ENCODE results near the gene CSF3R. TPM values are rescaled to one million over a fixed set of nuclear protein-coding genes. Genes with fewer than 3 reads are reported as not detected.
"Not testable (repeated sequence)": the region's sequence is repeated elsewhere in the genome, so short reads cannot be mapped to it uniquely, and the experiment has no call there.

The CSF3R gene
- polyA plus RNA-seq, 4 donors: 2.5 to 6.0 (median 5.0) TPM

GRCh38 chr1:36513676-36514473 is 31.2 kb upstream of the CSF3R start:
- DNase-seq (ENCODE audit: low read depth in 4 of 4, low spot score in 2 of 4): no peak

GRCh38 chr1:36512842-36513241 is 30.1 kb upstream of the CSF3R start:
- DNase-seq (ENCODE audit: low read depth in 4 of 4, low spot score in 2 of 4): no peak

DNA sequence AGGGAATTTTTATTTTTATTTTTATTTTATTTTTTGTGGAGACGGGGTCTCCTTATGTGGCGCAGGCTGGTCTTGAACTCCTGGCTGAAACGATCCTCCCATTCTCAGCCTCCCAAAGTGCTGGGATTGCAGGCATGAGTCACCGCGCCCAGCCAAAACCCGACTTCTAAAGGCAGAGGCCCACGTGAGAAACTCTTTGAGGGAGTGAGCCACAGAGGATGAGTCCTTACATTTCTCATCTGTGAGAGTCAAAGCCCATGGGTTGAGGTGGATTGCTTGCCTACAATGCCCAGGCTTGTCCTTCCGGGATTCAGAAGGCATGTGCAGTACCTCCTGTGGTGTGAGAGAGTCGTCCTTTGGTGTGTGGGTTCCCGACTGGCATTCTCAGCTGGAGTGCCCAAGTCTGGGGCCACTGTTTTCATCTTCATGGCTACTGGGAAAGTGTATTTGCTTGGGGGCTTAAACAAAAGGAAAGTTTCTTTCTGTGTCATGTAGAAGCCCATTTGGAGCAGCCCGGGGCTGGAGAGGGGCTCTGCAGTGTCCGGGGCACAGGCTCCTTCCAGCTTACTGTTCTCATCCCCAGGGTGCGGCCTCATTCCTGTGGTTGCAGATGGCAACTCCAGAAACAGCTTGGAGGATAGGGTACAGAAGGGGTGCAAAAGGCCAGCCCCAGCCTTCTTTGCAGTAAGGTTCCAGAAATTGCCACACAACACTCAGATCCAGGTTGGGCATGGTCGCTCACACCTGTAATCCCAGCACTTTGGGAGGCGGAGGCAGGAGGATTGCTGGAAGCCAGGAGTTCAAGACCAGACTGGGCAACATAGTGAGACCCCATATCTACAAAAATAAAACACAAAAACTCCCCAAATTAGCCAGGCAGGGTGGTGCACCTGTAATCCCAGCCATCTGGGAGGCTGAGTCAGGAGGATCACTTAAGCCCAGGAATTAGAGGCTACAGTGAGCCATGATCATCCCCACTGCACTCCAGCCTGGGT is 29.4 kb upstream of the CSF3R start:
- no peak for DNase-seq (ENCODE audit: low read depth in 4 of 4, low spot score in 2 of 4)

DNA sequence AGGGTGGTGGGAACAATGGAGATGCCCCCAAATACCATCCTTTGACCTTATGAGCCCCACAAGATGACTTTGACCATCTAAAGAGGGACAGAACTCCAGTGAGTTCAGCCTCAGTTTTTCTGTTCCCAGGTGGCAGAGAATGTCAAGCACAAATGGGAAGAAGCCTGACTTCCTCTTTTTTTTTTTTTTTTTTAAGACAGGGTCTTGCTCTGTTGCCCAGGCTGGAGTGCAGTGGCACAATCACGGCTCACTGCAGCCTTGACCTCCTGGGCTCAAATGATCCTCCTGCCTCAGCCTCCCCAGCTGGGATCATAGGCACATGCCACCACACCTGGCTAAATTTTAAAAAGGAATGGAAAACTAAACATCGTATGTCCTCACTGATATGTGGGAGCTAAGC is 28.5 kb upstream of the CSF3R start:
- not testable (repeated sequence) for DNase-seq (ENCODE audit: low read depth in 4 of 4, low spot score in 2 of 4)

DNA sequence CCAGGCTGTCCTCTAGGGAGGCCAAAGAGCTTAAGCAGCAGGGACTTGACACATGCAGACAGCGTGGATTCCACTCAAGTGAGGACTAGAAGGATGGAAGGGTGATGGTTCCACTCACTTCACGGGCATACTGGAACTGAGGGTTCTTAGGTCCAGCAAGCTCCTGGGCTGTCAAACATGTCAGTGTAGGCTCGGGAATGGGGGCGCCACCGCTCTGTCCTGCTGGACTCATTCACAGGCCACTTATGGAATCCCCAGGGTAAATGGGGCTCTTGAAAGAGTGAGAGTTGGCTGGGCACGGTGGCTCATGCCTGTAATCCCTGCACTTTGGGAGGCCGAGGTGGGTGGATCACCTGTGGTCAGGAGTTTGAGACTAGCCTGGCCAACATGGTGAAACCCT is 27.7 kb upstream of the CSF3R start:
- DNase-seq (ENCODE audit: low read depth in 4 of 4, low spot score in 2 of 4): no peak

GRCh38 chr1:36508257-36508656 is 25.5 kb upstream of the CSF3R start:
- DNase-seq (ENCODE audit: low read depth in 4 of 4, low spot score in 2 of 4): no peak

DNA sequence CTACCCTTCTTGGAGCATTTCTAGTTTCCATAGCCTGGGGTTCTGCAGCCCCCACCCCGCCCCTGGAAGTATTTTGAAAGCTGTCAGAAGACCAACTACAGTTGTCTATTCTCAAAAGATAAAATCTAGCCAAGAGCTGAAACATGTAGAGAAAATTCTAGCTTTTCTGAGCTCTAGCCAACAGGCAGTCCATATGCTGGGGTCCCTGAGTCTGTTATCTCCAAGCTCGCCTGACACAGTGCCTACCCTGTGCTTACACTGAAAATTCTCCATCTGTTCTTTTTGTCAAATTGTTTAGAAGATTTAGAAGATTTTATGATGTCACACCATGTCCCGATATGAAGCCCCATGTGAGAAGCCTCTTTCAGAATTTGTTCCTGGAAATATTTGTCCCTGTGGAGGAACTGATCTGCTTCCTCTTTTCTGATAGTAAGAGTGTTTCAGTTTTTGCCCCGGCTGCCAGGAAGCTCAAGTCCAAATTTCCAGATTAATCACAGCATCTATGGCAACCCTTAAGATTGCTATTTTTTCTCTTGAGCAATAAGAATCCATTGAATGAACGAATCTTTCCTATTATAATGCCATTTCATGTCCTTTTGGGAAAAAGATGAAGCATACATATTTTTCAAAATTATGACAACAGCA is 23.7 kb upstream of the CSF3R start:
- no peak for DNase-seq (ENCODE audit: low read depth in 4 of 4, low spot score in 2 of 4)

DNA sequence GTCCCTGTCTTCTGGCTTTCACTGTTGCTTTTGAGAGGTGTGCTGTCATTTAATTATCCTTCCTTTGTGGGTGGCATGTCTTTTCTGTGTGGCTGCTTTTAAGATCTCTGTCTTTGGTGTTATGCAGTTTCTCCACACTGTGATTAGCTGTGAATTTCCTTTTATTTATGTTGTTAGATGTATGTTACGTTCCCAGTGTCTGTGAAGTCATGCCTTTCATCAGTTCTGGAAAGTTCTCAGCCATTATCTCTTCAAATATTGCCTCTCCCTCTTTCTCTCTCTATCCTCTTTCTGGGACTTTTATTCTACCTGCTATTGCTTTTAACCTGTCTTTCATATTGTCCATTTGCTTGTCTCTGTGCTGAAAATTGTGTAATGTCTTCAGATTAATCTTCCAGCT is 21.0 kb upstream of the CSF3R start:
- DNase-seq (ENCODE audit: low read depth in 4 of 4, low spot score in 2 of 4): no peak

DNA sequence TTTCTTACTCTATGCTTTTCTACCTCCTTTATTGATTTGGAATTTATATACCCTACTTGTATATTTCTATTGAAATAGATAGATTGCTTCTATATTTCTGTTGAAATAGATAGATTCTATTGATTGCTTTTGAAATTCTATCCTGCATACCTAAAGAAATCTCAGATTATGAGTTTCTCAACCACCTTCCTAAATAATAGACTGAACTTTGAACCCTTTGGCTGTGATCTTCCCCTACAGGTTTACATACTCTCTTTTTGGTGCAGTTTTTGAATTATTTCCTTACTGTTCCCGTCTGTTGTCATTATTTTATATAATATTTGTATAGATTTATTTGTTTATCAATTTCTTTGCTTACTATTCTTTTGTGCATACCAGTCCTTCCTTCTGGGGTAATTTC is 20.4 kb upstream of the CSF3R start:
- DNase-seq (ENCODE audit: low read depth in 4 of 4, low spot score in 2 of 4): no peak

- no peak for DNase-seq (ENCODE audit: low read depth in 4 of 4, low spot score in 2 of 4)
Observed at GRCh38 chr1:36502616-36503015, 19.9 kb upstream of the CSF3R start.

DNA sequence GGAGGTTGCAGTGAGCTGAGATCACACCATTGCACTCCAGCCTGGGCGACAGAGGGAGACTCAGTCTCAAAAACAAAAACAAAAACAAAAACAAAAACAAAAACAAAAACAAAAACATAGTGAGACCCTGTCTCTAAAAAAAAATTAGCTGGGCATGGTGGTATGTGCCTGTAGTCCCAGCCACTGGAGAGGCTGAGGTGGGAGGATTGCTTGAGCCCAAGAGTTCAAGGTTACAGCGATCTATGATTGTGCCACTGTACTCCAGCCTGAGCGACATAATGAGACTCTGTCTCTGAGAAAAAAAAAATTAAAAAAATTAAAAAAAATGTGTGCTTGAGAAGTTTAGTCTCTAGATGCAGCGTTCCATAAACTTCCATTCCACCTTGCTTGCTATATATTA is 19.2 kb upstream of the CSF3R start:
- not testable (repeated sequence) for DNase-seq (ENCODE audit: low read depth in 4 of 4, low spot score in 2 of 4)

- DNase-seq (ENCODE audit: low read depth in 4 of 4, low spot score in 2 of 4): no peak
Observed at GRCh38 chr1:36497207-36497606, 14.5 kb upstream of the CSF3R start.

DNA sequence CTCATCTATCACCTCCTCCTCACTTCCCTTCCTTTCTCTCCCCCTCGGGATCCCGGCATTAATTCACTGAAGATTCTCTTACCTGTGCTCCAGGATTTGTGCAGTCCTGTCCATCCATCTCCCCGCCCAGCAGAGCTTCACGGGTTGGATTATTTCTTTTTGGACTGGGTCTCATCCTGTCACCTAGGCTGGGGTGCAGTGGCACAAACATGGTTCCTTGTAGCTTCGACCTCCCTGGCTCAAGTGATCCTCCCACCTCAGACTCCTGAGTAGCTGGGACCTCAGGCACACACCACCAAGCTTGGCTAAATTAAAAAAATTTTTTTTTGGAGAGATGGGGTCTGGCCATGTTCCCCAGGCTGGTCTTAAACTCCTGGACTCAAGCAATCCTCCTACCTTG is 12.3 kb upstream of the CSF3R start:
- no peak for DNase-seq (ENCODE audit: low read depth in 4 of 4, low spot score in 2 of 4)

DNA sequence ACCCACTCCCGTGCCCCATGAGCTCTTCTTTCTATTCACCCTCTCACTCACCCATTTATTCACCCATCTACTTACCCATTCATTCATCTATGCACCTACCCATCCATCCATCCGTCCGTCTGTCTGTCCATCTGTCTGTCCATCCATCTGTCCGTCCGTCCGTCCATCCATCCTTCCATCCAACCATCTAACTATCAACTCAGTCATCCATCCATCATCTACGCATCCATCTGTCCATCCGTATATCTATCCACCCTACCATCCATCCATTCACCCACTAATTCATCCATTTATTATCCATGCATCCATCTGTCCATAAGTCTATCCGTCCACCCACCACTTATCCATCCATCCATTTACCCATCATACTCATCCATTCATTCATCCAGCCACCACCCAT is 10.8 kb upstream of the CSF3R start:
- no peak for DNase-seq (ENCODE audit: low read depth in 4 of 4, low spot score in 2 of 4)

- no peak for DNase-seq (ENCODE audit: low read depth in 4 of 4, low spot score in 2 of 4)
Observed at GRCh38 chr1:36492491-36492890, 9.8 kb upstream of the CSF3R start.

GRCh38 chr1:36489258-36490051 is 6.7 kb upstream of the CSF3R start:
- not testable (repeated sequence) for DNase-seq (ENCODE audit: low read depth in 4 of 4, low spot score in 2 of 4)

DNA sequence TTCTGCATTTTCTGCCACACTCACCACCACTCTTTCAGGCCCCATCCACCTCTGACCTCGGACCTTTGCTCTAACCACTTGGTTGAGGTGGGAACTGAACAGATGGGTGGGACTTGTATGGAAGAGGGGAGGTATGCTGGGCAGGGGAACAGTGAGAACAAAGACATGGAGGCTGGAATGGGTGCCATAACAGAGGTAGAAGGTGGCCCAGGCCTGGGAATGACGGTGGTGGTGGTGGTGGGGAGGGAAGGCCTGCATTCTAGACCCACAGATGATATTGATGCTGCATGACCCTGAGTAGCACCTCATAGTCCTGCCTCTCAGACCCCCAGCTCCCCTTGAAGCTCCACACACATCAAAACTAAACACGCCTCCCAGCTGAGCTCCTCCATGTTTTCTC is 5.2 kb upstream of the CSF3R start:
- DNase-seq (ENCODE audit: low read depth in 4 of 4, low spot score in 2 of 4): no peak

DNA sequence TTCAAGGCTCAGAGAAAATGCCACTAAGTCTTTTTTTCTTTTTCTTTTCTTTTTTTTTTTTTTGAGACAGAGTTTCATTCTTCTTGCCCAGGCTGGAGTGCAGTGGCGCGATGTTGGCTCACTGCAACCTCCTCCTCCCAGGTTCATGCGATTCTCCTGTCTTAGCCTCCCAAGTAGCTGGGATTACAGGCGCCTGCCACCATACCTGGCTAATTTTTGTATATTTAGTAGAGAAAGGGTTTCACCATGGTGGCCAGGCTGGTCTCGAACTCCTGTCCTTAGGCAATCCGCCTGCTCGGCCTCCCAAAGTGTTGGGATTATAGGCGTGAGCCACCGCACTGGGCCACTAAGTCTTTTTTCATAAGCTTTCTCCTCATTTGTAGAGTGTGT is 4.6 kb upstream of the CSF3R start:
- DNase-seq (ENCODE audit: low read depth in 4 of 4, low spot score in 2 of 4): not testable (repeated sequence)

- DNase-seq (ENCODE audit: low read depth in 4 of 4, low spot score in 2 of 4): no peak
Observed at GRCh38 chr1:36486439-36487335, 4.0 kb upstream of the CSF3R start.
